SKM-1 (cell line): ENCODE measurements around the gene INHBE.
A peak's percentile ranks its signal among the peaks of the same experiment; 100 is the strongest.

Experiments
- DNase-seq: peaks from one replicate; lab custom pipeline; 2025; ENCODE audit not compliant: unreplicated experiment; lab: John Stamatoyannopoulos, UW

Gene INHBE

GRCh38 chr12:57460468-57460784 is 5.3 kb downstream of the INHBE start:
- no peak for DNase-seq

GRCh38 chr12:57460841-57461275 is 5.8 kb downstream of the INHBE start:
- DNase-seq, result no peak

GRCh38 chr12:57461276-57461916 is 6.3 kb downstream of the INHBE start:
- no peak for DNase-seq

- DNase-seq, result no peak
Observed at GRCh38 chr12:57461917-57462250, 6.8 kb downstream of the INHBE start.

- DNase-seq, result peak; percentile 31
Observed at GRCh38 chr12:57462251-57462911, 7.3 kb downstream of the INHBE start.

GRCh38 chr12:57462912-57463253 is 7.8 kb downstream of the INHBE start:
- DNase-seq, result no peak

GRCh38 chr12:57464569-57464968 is 9.5 kb downstream of the INHBE start:
- no peak for DNase-seq

- DNase-seq, result no peak
Observed at GRCh38 chr12:57465030-57465746, 10.1 kb downstream of the INHBE start.

- DNase-seq, result no peak
Observed at GRCh38 chr12:57465747-57466505, 10.8 kb downstream of the INHBE start.

GRCh38 chr12:57467212-57467874 is 12.2 kb downstream of the INHBE start:
- no peak for DNase-seq

- DNase-seq, result no peak
Observed at GRCh38 chr12:57467915-57468314, 12.8 kb downstream of the INHBE start.

GRCh38 chr12:57469296-57470164 is 14.4 kb downstream of the INHBE start:
- DNase-seq, result no peak

- no peak for DNase-seq
Observed at GRCh38 chr12:57470286-57470969, 15.3 kb downstream of the INHBE start.

GRCh38 chr12:57470970-57471656 is 16.0 kb downstream of the INHBE start:
- DNase-seq, result no peak

GRCh38 chr12:57471661-57472060 is 16.6 kb downstream of the INHBE start:
- no peak for DNase-seq

GRCh38 chr12:57472391-57472790 is 17.3 kb downstream of the INHBE start:
- DNase-seq, result no peak

- DNase-seq, result no peak
Observed at GRCh38 chr12:57473392-57473791, 18.3 kb downstream of the INHBE start.

GRCh38 chr12:57473886-57474285 is 18.8 kb downstream of the INHBE start:
- DNase-seq, result no peak

- DNase-seq, result no peak
Observed at GRCh38 chr12:57474430-57474829, 19.3 kb downstream of the INHBE start.
